ENCODE data around the gene DHX30.

GRCh38 chr3:47836986-47837385, 34.0 kb downstream of the DHX30 start:
- TF ChIP-seq EZH2 (IDR thresholded peaks at IDR 0.05; ENCODE audit: low read length, missing control alignments) (no peak), CTCF (conservative IDR thresholded peaks at IDR 0.05 in 1 of 2, IDR thresholded peaks at IDR 0.05 in 1 of 2; ENCODE audit: low read depth in 1 of 2, low read length in 2 of 2) (no peak)

All from fibroblast of lung (primary cell).